WTC11 (cell line): ENCODE measurements around the gene CCDC85A. TPM values are rescaled to one million over a fixed set of nuclear protein-coding genes. Genes with fewer than 3 reads are reported as not detected.

Source experiments
- ATAC-seq: fragments of 200-7000 bp; cut with Tn5 transposase; 2 replicates; pipeline ENCODE4 v1.10.0; 2021; ENCODE audit warnings: mild to moderate bottlenecking, moderate library complexity
- CTCF ChIA-PET: fragments of 300-600 bp; sonication (Branson Sonifier 250); formaldehyde crosslinking; loops from one replicate; lab custom pipeline; 2021; ENCODE audit warnings: antibody characterized with exemption; lab: Charles Lee
- POLR2A ChIA-PET: fragments of 350-600 bp; sonication (Branson Sonifier 250); formaldehyde crosslinking; loops from one replicate; lab custom pipeline; 2021; ENCODE audit warnings: antibody characterized with exemption; lab: Charles Lee
- DNase-seq: peaks from one replicate; pipeline ENCODE4 v3.0.0; 2021; ENCODE audit warnings: low spot score
- H3K27ac Mint-ChIP-seq: 2 replicates; pipeline ENCODE4 v1.8.0; 2021; ENCODE audit warnings: mixed read lengths
- H3K27me3 Mint-ChIP-seq: 2 replicates; pipeline ENCODE4 v1.8.0; 2021; ENCODE audit warnings: low read depth, mild to moderate bottlenecking, moderate library complexity, mixed read lengths
- H3K36me3 Mint-ChIP-seq: 2 replicates; pipeline ENCODE4 v1.8.0; 2021; ENCODE audit warnings: mixed read lengths
- H3K4me1 Mint-ChIP-seq: 2 replicates; pipeline ENCODE4 v1.8.0; 2022; ENCODE audit warnings: mixed read lengths
- H3K4me3 Mint-ChIP-seq: 2 replicates; pipeline ENCODE4 v1.8.0; 2021; ENCODE audit warnings: mild to moderate bottlenecking, moderate library complexity, mixed read lengths
- H3K9me3 Mint-ChIP-seq: 2 replicates; pipeline ENCODE4 v1.8.0; 2021; ENCODE audit warnings: mixed read lengths
- ATF2 ChIP-seq: sonication (generic); formaldehyde crosslinking; IDR thresholded peaks from 2 replicates; pipeline ENCODE4 v1.8.1; 2022; ENCODE audit warnings: low read depth, missing genetic modification reagents, borderline replicate concordance
- ELF4 ChIP-seq: sonication (generic); formaldehyde crosslinking; IDR thresholded peaks from 2 replicates; pipeline ENCODE4 v1.8.1; 2022; ENCODE audit warnings: low read depth, mild to moderate bottlenecking, moderate library complexity, missing genetic modification reagents
- ETV6 ChIP-seq: sonication (generic); formaldehyde crosslinking; IDR thresholded peaks from 2 replicates; pipeline ENCODE4 v1.8.1; 2022; ENCODE audit warnings: mild to moderate bottlenecking, missing genetic modification reagents
- FOXK1 ChIP-seq: sonication (generic); formaldehyde crosslinking; IDR thresholded peaks from 2 replicates; pipeline ENCODE4 v1.8.0; 2022; ENCODE audit warnings: mild to moderate bottlenecking, moderate library complexity, missing genetic modification reagents
- FOXP4 ChIP-seq: sonication (generic); formaldehyde crosslinking; IDR thresholded peaks from 2 replicates; pipeline ENCODE4 v1.8.0; 2022; ENCODE audit warnings: mild to moderate bottlenecking, missing genetic modification reagents
- JUN ChIP-seq: sonication (generic); formaldehyde crosslinking; IDR thresholded peaks from 2 replicates; pipeline ENCODE4 v1.8.0; 2023; ENCODE audit warnings: mild to moderate bottlenecking, missing genetic modification reagents
- KAT7 ChIP-seq: sonication (generic); formaldehyde crosslinking; IDR thresholded peaks from 2 replicates; pipeline ENCODE4 v1.8.1; 2023; ENCODE audit warnings: missing genetic modification reagents, mild to moderate bottlenecking, borderline replicate concordance
- MXD4 ChIP-seq: fragments of 250-450 bp; sonication (Bioruptor Pico); IDR thresholded peaks from 2 replicates; pipeline ENCODE4 v1.8.0; 2021; ENCODE audit warnings: mild to moderate bottlenecking, moderate library complexity, borderline replicate concordance
- NR2C2 ChIP-seq: sonication (generic); formaldehyde crosslinking; IDR thresholded peaks from 2 replicates; pipeline ENCODE4 v1.8.0; 2022; ENCODE audit warnings: mild to moderate bottlenecking, missing genetic modification reagents
- SP1 ChIP-seq: sonication (generic); formaldehyde crosslinking; conservative IDR thresholded peaks from 2 replicates; pipeline ENCODE4 v1.8.1; 2022; ENCODE audit warnings: missing genetic modification reagents
- TEAD4 ChIP-seq: sonication (generic); formaldehyde crosslinking; IDR thresholded peaks from 2 replicates; pipeline ENCODE4 v1.8.0; 2022; ENCODE audit warnings: mild to moderate bottlenecking, missing genetic modification reagents
- ZBTB21 ChIP-seq: sonication (generic); formaldehyde crosslinking; IDR thresholded peaks from 2 replicates; pipeline ENCODE4 v1.8.1; 2023; ENCODE audit warnings: mild to moderate bottlenecking, missing genetic modification reagents, borderline replicate concordance
- ZNF671 ChIP-seq: fragments of 250-450 bp; sonication (Bioruptor Pico); IDR thresholded peaks from 2 replicates; pipeline ENCODE4 v1.8.0; 2021; ENCODE audit warnings: mild to moderate bottlenecking
- total RNA-seq: library from RNA; stranded (reverse); gene quantifications from 3 replicates; pipeline ENCODE4 v1.2.3, GENCODE V29; 2021
- TF ChIP-seq, protein P1 (sequence below): sonication (generic); formaldehyde crosslinking; IDR thresholded peaks from 2 replicates; pipeline ENCODE4 v1.8.1; 2022; ENCODE audit warnings: mild to moderate bottlenecking, missing genetic modification reagents, moderate library complexity, borderline replicate concordance
- TF ChIP-seq, protein P2 (sequence below): fragments of 250-450 bp; sonication (Bioruptor Pico); IDR thresholded peaks from 2 replicates; pipeline ENCODE4 v1.9.0; 2021; ENCODE audit warnings: moderate library complexity, mild to moderate bottlenecking, inconsistent platforms, borderline replicate concordance

The CCDC85A gene
- total RNA-seq, 1 experiment from 2014 or later = 0.22 TPM

DNA sequence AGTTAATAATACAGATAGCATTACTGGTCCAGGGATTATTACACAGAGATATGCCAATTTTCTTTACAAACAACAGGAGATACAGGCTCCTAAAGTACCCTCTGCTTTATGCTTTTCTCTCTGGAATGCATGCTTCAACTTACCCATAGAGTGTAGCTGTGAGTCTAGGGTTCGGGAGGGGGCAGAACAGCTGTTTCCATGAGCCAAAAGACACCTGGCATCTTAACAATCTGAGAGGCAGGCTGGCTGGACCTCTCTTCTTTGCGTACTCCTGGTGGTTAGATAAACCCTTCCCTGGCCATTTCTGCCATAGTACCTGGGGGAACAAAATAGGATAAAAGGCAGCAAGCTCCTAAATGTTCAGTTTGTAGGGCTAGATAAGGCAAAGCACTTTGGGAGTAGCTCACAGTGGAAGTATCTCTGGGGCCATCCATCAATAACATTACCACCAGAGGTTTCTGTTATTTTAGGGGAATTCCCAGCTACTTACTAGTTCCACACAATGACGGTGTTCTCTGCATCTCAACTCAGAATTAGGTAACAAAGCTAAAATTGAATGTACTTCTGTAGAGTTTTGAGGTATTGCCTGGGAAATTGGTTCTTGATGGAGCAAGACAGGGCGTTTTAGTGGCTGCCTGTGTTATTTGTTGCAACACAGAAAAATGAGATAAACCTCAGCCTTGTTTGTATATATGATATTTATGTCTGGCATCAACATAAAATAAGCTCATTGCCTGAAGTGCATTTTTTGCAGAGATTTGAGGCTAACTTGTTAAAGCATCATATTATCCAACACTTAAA lies 6.2 kb upstream of the CCDC85A start (continued):
- TF ChIP-seq FOXP4 (CRISPR knock-in tag) (no peak), MXD4 (no peak), NR2C2 (CRISPR knock-in tag) (no peak), ZBTB21 (no peak), ATF2 (CRISPR knock-in tag) (no peak), JUN (CRISPR knock-in tag) (no peak)
- TF ChIP-seq, protein P1, sequence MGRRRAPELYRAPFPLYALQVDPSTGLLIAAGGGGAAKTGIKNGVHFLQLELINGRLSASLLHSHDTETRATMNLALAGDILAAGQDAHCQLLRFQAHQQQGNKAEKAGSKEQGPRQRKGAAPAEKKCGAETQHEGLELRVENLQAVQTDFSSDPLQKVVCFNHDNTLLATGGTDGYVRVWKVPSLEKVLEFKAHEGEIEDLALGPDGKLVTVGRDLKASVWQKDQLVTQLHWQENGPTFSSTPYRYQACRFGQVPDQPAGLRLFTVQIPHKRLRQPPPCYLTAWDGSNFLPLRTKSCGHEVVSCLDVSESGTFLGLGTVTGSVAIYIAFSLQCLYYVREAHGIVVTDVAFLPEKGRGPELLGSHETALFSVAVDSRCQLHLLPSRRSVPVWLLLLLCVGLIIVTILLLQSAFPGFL (CRISPR knock-in tag) = no peak

DNA sequence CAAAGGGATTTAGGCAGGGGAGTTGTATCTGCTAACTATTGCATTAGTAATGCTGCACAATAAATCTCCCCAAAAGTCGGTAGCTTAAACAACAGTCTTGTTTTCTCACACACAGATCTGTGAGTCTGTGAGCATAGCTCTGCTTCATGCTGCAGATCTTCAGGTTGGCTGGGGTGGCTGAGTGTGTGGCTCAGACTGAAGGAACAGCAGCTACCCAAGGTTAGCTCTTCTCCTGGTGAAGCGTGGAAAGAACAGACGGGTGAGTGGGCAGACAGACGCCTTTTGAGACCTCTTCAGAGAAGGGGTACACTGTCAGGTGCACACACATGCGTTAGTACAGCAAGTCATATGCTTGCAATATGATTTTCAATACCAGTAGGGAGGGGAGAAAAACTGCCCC lies 3.9 kb upstream of the CCDC85A start:
- no peaks in the 10 kb centered on the region for H3K9me3 Mint-ChIP-seq
- no peak overlapping the region for H3K27ac Mint-ChIP-seq
- POLR2A ChIA-PET = no interaction called here
- no peak overlapping the region for H3K4me3 Mint-ChIP-seq
- TF ChIP-seq KAT7 (CRISPR knock-in tag) = no peak
- peaks cover 12% of the 10 kb centered on the region for H3K36me3 Mint-ChIP-seq
- peaks cover 96% of the 10 kb centered on the region for H3K27me3 Mint-ChIP-seq
- peaks cover 12% of the 10 kb centered on the region for H3K4me1 Mint-ChIP-seq
- CTCF ChIA-PET = interaction anchor here (1.1 kb wide), 1 partner anchor 50 kb away, joined by 3 read pairs; no protein-coding TSS in a partner anchor
- DNase-seq (no peak), ATAC-seq (no peak)

GRCh38 chr2:56182420-56182819 lies 1.4 kb upstream of the CCDC85A start:
- Mint-ChIP-seq H3K9me3 (no peaks in the 10 kb centered on the region), H3K4me1 (peaks cover 25% of the 10 kb centered on the region), H3K27me3 (peaks cover 98% of the 10 kb centered on the region), H3K36me3 (peaks cover 12% of the 10 kb centered on the region), H3K4me3 (peak overlapping the region; percentile 45), H3K27ac (no peak overlapping the region)
- DNase-seq = no peak
- no peak for TF ChIP-seq ELF4 (CRISPR knock-in tag)
- peak; percentile 39; the same call in 1 of the 2 replicates for TF ChIP-seq SP1
- no peak for TF ChIP-seq ZNF671 (CRISPR knock-in tag)
- TF ChIP-seq, protein P2, sequence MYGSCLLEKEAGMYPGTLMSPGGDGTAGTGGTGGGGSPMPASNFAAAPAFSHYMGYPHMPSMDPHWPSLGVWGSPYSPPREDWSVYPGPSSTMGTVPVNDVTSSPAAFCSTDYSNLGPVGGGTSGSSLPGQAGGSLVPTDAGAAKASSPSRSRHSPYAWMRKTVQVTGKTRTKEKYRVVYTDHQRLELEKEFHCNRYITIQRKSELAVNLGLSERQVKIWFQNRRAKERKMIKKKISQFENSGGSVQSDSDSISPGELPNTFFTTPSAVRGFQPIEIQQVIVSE (CRISPR knock-in tag) = no peak
- peak; percentile 26; the same call in 1 of the 2 replicates for TF ChIP-seq ETV6 (CRISPR knock-in tag)
- no peak for TF ChIP-seq TEAD4 (CRISPR knock-in tag)
- TF ChIP-seq FOXK1 (CRISPR knock-in tag) = peak; percentile 47; the same call in 1 of the 2 replicates
- peak; percentile 56; the same call in 1 of the 2 replicates for TF ChIP-seq ZBTB21
- POLR2A ChIA-PET = no interaction called here
- peak; percentile 23 for ATAC-seq
- CTCF ChIA-PET = interaction anchor here (1.0 to 2.5 kb wide), 3 partner anchors 64 to 362 kb away, joined by 4 to 13 read pairs (median 10); no protein-coding TSS in a partner anchor
